Measurements from ENCODE around the gene RNF32.
"Not testable (repeated sequence)": the region's sequence is repeated elsewhere in the genome, so short reads cannot be mapped to it uniquely, and the experiment has no call there.

RNF32 gene

GRCh38 chr7:156639426-156640256, 933 bp upstream of the RNF32 start:
- intact Hi-C loops (cut with DNase I; ENCODE audit: low total_unique reads): no loop called here
- peak overlapping the region; percentile 36 for H3K27ac ChIP-seq
- TF ChIP-seq, protein P1, sequence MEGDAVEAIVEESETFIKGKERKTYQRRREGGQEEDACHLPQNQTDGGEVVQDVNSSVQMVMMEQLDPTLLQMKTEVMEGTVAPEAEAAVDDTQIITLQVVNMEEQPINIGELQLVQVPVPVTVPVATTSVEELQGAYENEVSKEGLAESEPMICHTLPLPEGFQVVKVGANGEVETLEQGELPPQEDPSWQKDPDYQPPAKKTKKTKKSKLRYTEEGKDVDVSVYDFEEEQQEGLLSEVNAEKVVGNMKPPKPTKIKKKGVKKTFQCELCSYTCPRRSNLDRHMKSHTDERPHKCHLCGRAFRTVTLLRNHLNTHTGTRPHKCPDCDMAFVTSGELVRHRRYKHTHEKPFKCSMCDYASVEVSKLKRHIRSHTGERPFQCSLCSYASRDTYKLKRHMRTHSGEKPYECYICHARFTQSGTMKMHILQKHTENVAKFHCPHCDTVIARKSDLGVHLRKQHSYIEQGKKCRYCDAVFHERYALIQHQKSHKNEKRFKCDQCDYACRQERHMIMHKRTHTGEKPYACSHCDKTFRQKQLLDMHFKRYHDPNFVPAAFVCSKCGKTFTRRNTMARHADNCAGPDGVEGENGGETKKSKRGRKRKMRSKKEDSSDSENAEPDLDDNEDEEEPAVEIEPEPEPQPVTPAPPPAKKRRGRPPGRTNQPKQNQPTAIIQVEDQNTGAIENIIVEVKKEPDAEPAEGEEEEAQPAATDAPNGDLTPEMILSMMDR (IDR thresholded peaks at IDR 0.05): no peak
- H3K36me3 ChIP-seq: no peaks in the 10 kb centered on the region
- H3K4me1 ChIP-seq: peaks cover 0 to 16% (median 10%) of the 10 kb centered on the region in 4 donors
- H3K27me3 ChIP-seq: peaks cover 0 to 14% of the 10 kb centered on the region in 2 donors
- no peak for DNase-seq
- H3K4me3 ChIP-seq: peak overlapping the region; percentile 61 to 79
- peaks cover 0 to 11% (median 0%) of the 10 kb centered on the region in 3 donors for H3K9me3 ChIP-seq

- no peak for DNase-seq
- peaks cover 0 to 16% (median 10%) of the 10 kb centered on the region in 4 donors for H3K4me1 ChIP-seq
- TF ChIP-seq, protein P1 (IDR thresholded peaks at IDR 0.05): no peak
- peaks cover 0 to 14% of the 10 kb centered on the region in 2 donors for H3K27me3 ChIP-seq
- peaks cover 0 to 11% (median 0%) of the 10 kb centered on the region in 3 donors for H3K9me3 ChIP-seq
- peak overlapping the region; percentile 61 to 79 for H3K4me3 ChIP-seq
- peak overlapping the region in 1 of 2 donors; percentile 41 for H3K27ac ChIP-seq
- H3K36me3 ChIP-seq: no peaks in the 10 kb centered on the region
- intact Hi-C loops (cut with DNase I; ENCODE audit: low total_unique reads): no loop called here
These were observed 443 bp downstream of the RNF32 start for GRCh38 chr7:156640949-156641485.

DNA sequence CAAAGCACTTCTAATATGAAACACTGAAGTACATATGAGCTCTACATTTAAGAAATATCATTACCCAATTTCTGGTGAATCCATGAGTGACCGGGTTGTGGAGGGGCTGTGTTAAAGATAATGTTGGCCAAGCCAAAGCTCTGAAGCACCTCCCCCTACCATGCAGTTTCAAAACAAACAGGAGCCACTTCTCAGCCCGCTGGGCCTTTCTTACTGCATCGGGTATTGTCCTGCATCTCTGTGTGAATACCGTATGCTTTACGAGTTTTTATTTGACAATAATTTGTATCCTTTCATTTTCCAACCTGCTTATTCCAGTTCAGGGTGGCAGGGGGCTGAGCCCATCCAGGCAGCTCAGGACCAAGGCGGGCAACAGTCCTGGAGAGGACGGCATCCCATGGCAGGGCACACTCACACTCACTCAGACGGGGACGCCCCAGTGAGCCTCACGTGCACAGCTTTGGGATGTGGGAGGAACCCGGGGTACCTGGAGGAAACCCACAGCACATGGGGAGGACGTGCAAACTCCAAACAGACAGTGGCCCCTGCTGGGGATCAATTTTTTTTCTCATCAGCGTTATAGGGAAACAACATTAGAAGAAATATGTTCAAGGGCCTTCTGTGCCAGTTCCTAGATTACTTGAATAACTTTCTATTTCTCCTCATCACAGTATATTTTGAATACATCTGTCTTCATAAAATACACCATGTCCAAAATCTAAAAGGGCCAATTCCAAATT, 1.9 kb downstream of the RNF32 start:
- intact Hi-C loops (cut with DNase I; ENCODE audit: low total_unique reads): no loop called here

GRCh38 chr7:156647330-156647729, 6.8 kb downstream of the RNF32 start:
- H3K4me3 ChIP-seq; H3K9me3 ChIP-seq; DNase-seq; H3K27ac ChIP-seq; H3K36me3 ChIP-seq; intact Hi-C loops (cut with DNase I; ENCODE audit: low total_unique reads); H3K4me1 ChIP-seq: not testable (repeated sequence)
- H3K27me3 ChIP-seq: peaks cover 0 to 21% of the 10 kb centered on the region in 2 donors

More for the DNA sequence above, 1.9 kb downstream of the RNF32 start:
- TF ChIP-seq, protein P1 (IDR thresholded peaks at IDR 0.05): no peak
- Histone ChIP-seq H3K27me3 (peaks cover 0 to 14% of the 10 kb centered on the region in 2 donors), H3K36me3 (no peaks in the 10 kb centered on the region), H3K9me3 (peaks cover 0 to 11% (median 0%) of the 10 kb centered on the region in 3 donors), H3K4me1 (peaks cover 0 to 16% (median 10%) of the 10 kb centered on the region in 4 donors), H3K4me3 (no peak overlapping the region), H3K27ac (no peak overlapping the region)
- no peak for DNase-seq

DNA sequence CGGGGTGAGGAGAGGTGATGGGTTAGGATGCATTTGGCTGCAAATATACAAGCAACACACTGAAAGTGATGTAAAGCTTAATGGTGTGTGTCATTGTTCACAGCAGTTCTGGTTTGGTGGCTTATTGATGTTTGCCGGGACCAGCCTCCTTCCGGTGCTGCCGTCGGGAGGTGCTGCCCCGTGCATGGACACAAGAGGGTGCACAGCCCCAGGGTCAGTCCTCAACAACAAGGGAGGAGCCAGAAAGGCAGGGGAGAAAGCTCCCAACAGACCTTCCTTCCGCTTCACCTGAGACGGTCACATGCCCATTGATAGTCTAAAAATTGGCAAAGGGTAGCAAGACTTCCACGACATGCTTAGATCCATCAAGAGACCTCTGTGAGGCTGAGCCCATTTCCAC, 9.5 kb downstream of the RNF32 start:
- Histone ChIP-seq H3K9me3 (no peaks in the 10 kb centered on the region), H3K27me3 (peaks cover 0 to 28% of the 10 kb centered on the region in 2 donors), H3K4me3 (no peak overlapping the region), H3K4me1 (no peaks in the 10 kb centered on the region), H3K27ac (no peak overlapping the region), H3K36me3 (no peaks in the 10 kb centered on the region)
- no peak for DNase-seq
- TF ChIP-seq, protein P1 (IDR thresholded peaks at IDR 0.05): no peak
- intact Hi-C loops (cut with DNase I; ENCODE audit: low total_unique reads): no loop called here
